SU-DHL-6 (cell line): ENCODE measurements around the gene HK1.

Source experiments
- CTCF ChIP-seq: fragments of 200-600 bp; sonication (generic); IDR thresholded peaks from one replicate; pipeline ENCODE4 v1.5.1; 2017; ENCODE audit warnings: antibody characterized with exemption, mild to moderate bottlenecking, low read length, moderate library complexity; ENCODE audit not compliant: insufficient read depth, poor library complexity, severe bottlenecking
- EZH2phosphoT487 ChIP-seq: fragments of 200-600 bp; sonication (generic), shearing (Covaris generic); conservative IDR thresholded peaks from 2 replicates; pipeline ENCODE4 v1.6.1; 2018; ENCODE audit warnings: mild to moderate bottlenecking, antibody characterized with exemption, low read length, moderate library complexity, mixed read lengths

GRCh38 chr10:69324583-69324982 is 46.3 kb downstream of the HK1 start:
- TF ChIP-seq CTCF (no peak), EZH2phosphoT487 (no peak)
